ENCODE results near the gene AP4B1.

AP4B1 gene

DNA sequence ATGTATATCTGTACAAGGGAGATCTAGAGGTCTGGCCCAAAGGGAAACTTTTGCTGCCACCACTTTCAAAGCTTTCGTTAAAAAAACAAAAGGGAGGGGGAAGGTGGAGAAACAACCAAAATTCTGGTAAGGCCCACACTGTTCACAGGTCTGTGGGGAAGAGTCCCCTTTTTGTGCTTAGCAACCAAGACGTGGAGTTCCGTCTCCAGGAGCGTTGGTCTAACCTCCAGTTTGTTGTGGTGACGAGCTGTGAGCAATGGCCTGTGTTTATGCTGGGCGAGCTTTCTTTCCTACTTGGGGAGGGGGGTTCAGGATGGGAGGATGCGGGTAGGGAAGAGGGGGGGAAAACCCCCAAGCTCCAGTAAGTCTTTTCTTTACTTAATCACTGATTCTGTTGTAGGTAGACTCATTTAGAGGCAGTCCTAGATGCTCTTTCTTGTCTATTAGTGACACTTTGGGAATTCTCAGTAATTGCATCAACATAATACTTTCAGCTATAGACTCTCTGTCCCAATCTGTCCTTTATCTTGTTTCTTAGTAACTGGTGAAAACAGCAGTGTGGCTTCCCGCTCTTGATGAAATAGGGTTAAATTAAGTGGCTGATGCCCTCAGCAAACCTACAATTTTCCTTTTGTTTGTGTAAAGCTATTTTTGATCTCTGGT lies 26.0 kb upstream of the AP4B1 start:
- DNase-seq (ENCODE audit: low read depth, low spot score), result peak; percentile 81

DNA sequence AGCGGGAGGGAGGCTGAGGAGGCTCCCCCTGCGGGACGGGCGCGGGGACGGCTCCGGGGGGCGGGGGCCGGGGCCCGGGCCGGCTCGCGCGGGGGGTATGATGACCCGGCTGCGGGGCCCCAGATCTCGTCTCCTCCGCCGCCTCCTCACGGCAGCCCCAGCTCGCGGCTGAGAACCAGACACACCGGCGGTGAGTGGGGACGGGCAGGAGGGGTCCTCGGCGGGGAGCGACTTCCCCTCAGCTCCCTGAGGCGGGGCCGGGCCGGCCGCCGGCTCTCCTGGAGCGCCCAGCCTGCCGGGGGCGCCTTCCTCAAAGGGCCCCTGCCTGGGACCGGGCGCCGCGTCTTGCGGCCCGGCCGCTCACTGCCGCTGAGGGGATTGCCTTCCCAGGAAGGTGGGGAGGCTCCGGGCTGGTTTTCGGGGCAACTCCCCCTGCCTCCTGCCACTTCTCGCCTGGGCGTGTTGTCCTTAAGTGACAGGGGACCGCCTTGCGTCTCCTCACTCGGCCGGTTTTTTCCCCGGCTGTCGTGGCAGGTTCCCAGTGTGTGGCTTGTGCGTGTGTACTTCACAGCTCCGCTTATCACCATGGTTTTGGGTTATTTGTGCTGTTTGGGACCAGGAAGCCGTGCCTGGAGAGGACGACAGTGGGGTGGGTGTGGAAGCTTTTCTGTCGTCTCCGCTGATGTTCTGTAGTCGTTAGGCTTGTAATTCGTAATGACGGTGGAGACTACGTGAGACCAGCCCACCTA lies 25.3 kb upstream of the AP4B1 start:
- DNase-seq (ENCODE audit: low read depth, low spot score), result peak; percentile 72

DNA sequence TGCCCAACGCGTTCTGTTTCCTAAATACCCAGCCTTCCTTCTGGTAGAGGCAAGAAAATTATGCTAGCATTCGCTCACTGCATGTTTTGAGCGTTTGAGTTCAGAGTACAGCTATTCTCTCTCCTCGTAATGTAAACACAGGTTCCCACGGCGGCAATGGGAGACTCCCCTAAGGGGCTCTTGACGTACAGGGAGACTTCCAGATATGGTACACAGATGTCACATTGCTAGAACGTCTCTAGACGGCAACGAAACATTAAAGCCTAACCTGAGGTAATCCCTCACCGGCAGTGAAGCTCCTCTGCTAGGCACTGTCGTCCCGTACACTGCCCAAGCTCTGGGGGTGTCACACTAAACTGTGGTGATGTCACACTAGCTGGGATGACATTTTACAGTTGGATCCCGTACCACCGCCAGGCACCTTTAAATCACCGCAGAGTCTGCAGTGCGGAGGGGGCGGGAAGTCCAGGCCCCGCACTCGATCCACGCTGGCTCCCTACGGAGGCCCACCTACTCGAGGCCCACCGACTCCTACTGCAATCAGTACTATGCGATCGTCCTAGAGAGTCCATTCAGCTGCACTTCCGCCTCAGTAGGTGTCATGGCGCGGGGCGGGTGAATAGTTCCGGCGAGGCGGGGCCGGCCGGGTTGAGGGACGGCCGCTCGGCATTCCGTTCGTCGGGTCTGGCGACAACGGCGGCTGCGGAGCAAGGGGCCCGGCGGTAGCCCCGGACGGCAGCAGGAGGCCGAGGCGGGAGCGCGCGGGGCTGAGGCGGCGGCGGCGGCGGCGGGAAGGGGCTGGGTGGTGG lies 24.5 kb upstream of the AP4B1 start, which contains the start of gene HIPK1:
Gene HIPK1, plus strand, starts transcription at position 384 of the 809 bp plus-strand sequence.
- DNase-seq (ENCODE audit: low read depth, low spot score), result peak; percentile 97

DNA sequence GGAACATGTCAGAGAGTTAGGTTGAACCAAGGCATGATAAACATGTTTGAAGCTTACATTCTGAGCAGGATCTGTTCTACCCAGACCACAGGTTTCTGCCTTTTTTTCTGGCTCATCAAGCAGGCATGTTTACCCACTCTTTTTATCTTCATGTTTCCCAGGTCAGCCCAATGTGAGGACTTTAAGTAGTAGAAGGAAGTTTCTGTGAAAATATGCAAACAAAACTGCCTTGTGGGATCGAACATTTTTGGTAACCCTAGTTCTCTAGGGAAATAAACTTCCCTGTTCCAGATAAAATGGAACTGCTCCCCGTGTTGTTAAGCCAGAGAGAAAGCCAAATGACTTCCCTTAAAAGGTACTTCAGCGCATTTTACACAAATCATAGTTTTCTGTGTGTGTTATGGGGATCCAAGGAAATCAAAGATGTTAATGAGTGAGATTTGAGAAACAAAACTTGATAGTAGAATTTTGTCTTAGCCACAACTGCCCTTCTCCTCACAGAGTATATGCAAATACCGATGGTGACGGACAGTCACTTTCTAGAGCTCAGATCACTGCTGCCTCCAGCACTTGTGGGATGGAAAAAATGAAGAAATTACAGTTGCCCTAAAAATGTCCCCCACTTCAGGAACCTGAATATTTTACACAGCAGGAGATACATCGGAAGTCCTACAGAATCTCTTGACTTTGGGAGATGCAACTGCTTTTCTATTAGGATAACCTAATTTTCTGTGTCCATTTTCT lies 23.8 kb upstream of the AP4B1 start:
- DNase-seq (ENCODE audit: low read depth, low spot score), result peak; percentile 51

DNA sequence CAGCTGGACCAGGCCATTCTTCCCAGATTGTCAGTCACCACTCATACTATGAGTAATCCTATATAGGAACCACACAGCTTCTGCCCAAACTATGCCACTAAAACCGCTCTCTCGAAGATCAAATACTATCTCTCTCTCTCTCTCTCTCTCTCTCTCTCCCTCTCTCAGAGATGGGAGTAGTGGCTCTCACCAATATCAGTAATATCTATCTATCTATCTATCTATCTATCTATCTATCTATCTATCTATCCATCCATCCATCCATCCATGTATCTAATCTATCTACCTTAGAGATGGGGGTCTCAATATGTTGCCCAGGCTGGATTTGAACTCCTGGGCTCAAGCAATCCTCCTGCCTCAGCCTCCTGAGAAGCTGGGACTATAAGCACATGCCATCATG lies 19.9 kb upstream of the AP4B1 start:
- DNase-seq (ENCODE audit: low read depth, low spot score), result no peak

DNA sequence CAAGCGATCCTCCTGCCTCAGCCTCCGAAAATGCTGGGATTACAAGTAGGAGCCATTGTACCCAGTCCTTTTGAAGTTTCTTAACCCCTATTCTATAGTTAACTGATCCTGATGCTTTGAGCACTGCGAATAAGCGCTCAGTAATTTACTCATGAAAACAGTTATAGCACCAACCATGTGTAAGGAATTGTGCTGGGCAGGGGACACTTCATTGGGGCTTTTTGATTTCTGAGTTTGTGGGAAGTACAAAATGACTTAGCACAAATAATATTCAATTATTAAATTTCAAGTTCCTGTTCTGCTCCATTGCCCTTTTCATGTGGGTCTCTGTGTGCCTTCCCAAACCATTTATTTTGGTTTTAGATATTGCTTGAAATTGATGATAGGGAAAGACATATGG lies 18.4 kb upstream of the AP4B1 start:
- DNase-seq (ENCODE audit: low read depth, low spot score), result no peak

DNA sequence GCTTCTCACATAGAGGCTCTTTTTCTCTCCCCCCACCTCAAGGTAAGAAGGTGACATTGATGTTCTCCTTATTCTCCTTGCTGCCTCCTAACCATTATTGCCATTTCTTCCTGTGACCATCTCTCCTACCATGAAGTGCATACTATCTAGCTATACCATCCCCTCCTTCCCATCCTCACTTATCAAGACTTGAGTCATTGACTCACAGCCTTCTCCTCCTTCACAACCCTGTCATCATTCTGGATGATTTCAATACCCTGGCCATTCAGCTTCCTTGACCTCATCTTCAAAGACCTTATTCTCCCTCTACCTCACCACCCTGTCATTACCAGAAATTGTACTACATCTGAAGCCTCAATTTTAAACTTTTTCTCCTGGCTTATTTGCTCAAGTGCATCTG lies 13.6 kb upstream of the AP4B1 start:
- DNase-seq (ENCODE audit: low read depth, low spot score), result no peak

DNA sequence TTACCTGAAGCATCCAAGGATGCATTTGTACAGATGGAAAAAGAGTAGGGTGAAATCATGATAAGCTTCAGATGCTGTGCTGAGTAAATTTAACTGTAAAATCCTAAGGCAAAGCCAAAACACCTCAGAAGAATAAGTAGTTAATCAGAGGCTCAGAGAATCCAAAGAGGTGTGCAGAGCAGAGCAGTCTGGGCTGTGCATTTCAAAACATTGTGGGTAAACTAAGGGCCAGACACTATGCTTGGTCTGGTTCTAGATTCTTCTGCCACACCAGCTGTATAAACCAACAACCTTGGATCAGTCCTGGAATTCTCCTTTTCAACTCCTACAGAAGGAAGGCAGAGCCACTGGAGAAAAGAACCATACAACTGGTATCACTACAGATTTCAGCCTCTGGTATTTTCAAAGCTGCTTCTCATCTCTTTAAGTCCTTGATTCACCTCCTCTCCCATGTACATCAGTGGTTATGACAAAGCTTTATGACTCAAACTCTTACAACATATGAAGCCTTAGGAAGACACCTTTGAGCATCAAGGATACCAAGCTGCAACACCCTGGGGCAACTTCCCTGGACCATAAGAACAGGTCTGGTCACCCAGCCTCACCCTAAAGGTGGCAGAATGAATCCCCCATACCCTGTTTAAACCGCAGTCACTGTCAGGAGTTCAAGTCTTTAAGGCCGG lies 12.9 kb upstream of the AP4B1 start:
- DNase-seq (ENCODE audit: low read depth, low spot score), result no peak

DNA sequence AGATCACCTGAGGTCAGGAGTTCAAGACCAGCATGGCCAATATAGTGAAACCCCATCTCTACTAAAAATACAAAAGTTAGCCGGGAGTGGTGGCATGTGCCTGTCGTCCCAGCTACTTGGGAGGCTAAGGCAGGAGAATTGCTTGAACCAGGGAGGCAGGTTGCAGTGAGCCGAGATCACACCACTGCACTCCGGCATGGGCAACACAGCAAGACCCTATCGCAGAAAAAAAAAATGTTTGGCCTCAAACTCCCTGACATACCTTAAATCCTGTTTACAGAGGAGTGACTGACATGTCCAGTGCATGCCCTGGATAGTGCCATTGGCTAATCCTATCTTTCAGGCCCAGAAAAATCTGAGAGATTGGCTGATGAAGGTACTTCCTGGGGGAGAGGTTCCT lies 12.4 kb upstream of the AP4B1 start:
- DNase-seq (ENCODE audit: low read depth, low spot score), result no peak

DNA sequence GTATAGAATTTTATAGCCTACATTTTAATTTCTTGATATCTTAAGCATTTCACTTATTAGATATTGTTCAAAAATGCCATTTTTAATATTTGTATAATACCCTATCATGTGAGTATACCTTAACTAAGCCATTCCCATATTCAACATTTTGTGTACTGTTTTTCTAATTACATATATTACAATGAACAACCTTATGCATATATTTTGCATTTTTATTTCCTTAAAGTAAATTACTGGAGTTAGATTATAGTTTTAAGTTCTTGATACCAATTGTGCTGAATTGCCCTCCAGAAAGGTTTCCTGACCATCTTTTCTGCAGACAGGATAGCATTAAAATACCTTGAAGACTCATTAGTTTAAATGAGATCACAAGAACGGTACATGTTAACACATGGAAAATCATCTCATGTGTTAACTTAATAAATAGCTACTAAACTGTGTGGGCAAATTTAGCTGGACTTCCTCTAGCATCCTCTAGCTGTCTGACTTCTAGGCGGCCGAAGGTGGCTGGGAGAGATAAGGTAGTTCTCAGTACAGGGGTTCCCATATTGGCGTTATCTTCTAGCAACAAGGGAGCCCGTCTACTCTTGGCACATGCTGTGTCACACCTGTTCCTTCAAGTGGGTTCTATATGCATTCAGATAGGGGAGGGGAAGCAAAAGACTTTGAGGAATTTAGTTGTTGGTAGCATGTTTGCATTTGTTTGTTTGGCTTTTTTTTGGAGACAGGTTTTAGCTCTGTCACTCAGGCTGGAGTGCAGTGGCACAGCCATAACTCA lies 9.5 kb upstream of the AP4B1 start:
- DNase-seq (ENCODE audit: low read depth, low spot score), result no peak

DNA sequence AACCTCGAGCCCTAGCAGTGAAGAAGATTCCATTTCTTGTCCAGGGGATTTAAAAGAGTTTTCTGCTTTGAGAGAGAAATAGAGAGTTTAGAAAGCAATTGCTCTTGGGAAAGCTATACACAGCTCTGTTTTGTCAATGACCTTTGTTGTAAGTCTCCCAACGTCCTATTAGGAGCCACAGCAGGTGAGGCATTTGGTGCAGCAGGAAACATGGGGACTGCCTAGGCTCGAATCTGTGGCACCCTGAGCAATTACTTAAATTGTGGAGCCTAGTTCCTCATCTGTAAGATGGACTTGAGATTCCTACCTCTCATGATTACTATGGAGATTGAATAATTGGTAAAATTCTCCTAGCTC lies 8.7 kb upstream of the AP4B1 start:
- no peak for DNase-seq (ENCODE audit: low read depth, low spot score)

DNA sequence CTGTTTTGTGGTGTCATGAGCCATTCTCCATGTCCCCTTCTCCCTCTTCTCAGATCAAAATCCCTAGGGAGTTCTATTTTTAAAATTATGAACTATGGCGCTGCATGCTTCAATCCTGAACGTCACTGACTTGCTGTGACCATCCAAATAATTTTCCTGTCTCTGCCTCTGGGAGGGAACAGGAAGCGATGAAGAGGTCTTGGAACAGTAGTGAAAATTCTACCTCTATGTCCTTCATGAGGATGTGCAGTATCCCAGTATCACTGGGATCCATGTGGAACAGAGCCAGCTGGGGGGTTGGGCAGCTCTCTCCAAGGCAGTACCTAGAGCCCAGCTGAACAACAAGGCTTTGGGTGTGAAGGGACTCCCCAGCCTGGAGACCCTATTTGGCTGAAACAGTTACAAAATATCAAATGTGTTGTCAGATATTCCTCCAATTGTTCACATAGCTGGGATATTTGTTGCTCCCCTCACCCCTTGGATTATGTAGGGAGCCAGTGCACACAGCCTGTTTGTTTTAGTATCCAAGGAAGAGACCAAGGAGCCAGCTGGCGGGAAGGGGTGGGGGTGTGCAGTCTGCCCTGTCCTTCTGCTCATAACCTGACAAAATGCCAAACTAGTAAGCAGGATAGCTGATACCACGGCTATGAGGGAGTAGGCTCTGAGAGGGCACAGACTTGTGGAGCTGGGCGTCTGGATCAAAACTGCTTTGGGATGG lies 8.2 kb upstream of the AP4B1 start:
- peak; percentile 67 for DNase-seq (ENCODE audit: low read depth, low spot score)

DNA sequence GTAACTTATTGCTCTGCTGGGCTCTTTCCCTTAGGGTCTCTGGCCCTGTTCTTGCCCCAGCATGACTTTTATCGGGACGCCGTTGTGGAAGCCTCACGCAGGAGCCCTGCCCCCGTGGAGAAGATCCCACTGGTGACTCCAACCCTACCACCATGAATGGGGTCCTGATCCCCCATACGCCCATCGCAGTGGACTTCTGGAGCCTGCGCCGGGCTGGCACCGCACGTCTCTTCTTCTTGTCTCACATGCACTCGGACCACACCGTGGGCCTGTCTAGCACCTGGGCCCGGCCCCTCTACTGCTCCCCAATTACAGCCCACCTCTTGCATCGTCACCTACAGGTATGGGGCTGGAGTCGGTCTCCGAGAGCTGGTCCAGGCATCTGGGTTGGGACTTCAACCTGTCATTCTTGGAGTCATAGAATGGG lies 849 bp upstream of the AP4B1 start:
- DNase-seq (ENCODE audit: low read depth, low spot score), result no peak

DNA sequence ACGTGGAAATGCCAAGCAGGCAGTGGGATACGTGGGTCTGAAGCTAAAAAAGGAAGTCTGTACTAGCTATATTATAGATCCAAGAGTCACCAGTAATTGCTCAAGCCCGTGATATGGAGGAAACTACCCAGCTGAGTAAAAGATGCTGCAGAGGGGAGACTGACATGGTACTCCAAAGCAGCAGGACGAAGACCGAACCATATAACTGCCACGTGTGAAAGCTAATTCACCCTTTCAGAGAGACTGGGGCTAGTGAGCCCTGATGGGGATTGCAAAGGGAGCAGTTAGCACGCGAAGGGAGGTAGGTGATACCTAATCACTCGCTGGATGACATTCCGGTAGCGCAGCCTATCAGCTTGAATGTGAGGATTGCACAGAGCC lies 316 bp downstream of the AP4B1 start:
- DNase-seq (ENCODE audit: low read depth, low spot score), result no peak

DNA sequence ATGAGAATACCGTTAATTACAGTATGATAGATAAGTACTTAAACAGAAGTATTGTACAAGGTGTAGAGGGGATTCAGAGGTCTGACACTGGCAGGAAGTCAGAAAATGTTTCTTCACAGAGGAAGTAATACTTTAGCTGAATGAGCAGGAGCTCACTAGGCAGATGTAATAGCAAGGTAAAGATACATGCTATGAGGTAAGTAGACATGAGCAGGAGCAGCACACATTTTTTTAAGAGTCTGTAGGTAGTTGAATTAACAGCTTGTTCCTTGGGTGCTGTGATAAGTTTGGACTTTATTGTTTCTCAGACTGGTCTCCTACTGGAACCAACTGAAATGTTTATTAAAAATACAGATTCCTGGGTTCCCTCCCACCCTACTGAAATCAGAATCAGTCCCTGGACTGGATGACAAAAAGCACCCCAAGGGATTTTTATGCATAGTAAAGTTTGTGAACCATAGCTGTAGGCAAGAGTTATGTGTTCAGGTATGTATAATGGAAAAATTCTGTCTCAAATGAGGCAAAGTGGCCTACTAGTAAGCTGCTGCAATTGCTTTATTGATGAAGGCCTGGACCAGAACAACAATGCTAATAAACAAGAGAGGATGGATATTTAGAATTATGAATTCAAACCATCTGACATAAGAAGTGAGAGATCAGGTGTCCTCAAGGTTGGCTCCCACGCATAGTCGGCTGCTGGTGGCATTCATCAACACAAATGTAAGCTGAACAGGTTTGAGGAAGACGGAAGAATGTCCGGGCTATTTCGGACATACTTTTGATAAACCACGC lies 902 bp downstream of the AP4B1 start:
- DNase-seq (ENCODE audit: low read depth, low spot score), result no peak

DNA sequence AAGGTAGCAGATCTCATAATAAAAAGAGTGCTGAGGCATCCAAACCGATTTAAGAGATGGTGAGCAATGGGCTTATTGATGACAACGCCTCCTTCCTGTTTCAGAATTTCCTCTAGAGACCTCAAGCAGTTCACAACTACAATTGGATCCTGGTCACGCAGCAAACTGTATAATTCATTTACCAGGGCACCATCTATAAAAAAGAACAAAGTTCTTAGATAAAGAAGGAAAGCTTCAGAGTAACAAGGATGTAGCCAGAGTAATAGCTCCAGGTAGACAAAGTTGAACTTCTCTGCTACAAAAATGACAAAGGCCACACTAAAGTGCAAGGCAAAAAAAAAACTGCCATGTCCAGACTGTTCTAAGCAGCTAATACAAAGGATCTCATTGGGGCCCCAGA lies 3.4 kb downstream of the AP4B1 start:
- DNase-seq (ENCODE audit: low read depth, low spot score), result no peak

DNA sequence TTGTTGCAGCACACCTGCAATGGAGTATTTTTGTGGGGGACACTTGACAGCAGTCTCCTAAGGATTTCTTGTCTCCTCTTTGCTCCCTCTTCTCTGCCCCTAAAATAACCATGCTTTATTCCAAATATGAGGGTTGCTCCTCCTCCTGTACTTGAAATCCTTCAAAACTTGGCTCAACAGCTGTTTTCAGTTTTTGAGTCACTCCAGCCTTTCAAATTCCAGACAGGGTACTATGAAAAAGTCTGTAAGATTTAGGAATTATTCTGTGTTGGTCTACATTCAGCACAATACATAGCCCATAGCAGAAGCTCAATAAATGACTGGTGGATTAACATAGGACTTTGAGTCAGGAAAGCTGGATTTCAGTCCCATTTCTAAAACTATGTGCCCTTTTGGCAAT lies 5.5 kb downstream of the AP4B1 start:
- DNase-seq (ENCODE audit: low read depth, low spot score), result no peak

DNA sequence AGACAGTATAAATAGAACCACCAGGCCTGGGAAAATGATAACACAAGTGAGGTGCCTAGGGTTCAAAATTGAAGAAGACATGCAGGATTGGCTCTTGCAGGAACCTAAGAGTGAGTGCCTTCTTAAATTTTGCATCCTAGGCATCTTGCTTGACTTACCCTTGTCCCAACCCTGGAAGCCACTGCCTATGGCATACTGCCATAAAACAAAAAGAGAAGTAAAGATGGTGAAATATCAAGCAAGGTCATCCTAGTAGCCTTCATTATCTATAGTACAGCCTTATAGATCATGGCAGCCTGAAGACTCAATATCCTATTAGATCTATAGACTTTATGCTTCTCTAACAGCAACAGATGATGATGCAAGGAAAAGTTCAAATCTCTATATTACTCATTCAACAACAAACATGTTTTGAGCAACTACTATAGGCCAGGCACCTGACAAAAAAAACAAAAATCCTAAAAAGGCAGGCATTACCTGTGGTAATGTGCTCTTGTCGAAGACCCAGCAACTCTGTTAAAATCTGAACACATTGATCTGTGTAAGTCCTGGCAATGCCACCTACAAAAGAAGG lies 6.3 kb downstream of the AP4B1 start:
- no peak for DNase-seq (ENCODE audit: low read depth, low spot score)

DNA sequence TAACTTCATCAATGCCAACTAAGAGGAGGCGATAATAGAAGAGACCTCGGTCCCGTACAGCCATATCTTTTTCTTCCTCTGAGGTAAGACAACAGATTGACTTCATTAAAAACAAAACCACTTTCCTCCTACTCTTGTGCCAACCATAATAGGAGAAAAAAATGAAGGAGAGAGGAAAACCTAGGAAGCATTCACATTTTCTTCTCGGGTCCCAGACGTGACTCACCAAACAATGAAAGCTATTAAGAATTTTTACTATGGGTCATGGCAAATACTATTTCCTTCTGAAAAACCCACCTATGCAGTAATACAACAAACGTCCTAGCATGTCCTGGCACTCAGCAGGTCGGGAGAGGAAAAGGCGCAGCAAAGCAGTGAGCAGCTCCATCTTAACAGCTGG lies 8.6 kb downstream of the AP4B1 start:
- peak; percentile 55 for DNase-seq (ENCODE audit: low read depth, low spot score)

Data from astrocyte of the hippocampus (primary cell).